ENCODE results near the gene OR6J1.
"Not testable (repeated sequence)": the region's sequence is repeated elsewhere in the genome, so short reads cannot be mapped to it uniquely, and the experiment has no call there.

The OR6J1 gene

DNA sequence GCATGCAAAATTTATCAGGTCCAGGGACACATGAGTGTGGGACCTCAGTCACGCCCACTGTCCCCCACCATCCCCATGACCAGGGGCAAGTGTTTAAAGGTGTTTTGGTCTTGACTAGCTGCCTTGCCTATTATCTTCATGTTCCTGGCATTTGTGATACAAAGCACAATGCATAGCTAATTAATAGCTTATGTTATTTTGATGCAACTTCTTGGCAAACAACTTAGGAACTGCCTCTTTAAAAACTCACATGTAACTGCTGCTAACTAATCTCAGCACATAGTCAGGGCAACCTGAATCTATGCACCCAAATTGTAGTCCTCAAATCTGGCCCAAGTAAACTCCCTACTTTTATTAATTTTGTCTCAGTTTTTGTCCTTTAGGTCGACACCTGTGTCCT lies 7.4 kb upstream of the OR6J1 start:
- DNase-seq (ENCODE audit: low read depth in 1 of 2, low spot score in 1 of 2): no peak

DNA sequence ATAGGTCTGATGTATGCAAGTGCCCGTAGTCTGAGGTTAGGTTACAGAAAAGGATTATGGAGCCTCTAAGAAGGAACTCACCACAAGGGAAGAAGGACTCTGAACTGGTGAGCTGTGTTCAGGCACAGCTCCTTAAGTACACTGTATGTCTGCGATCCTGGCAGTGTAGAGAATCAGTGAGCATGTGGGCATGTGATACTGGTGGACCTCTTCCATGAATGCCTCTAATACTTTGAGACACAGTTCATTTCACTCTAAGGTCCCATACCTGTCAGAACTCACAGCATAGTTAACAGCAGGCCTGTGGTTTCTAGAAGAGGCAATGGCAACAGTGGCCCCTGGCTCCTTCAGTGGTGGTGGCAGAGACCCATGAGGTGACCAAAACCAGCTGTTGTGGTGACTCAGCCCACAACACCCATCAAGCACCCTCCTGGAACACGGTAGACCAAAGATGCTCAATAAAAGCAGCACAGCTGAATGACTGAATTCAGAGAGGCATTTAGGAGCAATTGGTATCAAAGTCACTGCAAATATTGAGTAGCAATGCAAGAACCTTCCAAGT lies 6.9 kb upstream of the OR6J1 start:
- DNase-seq (ENCODE audit: low read depth in 1 of 2, low spot score in 1 of 2): no peak

DNA sequence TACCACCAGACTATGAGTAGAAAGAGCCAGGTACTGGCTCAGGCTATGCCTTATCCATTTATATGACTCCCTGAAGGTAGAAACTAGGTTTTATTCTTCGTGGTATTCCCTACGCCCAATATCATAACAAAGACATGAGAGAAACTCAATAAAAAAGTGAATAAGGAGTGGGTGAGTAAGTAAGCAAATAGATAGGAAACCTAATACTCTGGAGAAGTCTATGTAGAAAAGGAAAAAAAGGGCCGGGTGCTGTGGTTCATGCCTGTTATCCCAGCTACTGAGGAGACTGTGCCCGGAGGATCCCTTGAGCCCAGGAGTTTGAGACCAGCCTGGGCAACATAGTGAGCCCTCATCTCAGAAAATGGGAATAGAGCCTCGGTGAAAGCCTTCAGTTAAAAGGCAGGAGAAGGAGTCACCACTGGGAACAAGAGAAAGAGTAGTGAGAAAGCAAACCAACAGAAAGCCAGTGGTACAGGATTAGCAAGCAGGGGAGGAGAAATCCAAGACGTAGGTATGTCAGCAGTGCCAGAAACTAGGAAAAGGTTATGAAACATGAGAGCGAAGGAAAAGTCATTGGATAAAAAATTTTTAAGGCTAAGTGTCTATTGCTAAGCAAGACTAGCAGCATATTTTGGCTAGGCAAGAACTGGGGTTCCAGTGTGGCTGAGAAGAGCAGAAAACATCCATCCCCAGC lies 6.0 kb upstream of the OR6J1 start:
- DNase-seq (ENCODE audit: low read depth in 1 of 2, low spot score in 1 of 2): no peak

DNA sequence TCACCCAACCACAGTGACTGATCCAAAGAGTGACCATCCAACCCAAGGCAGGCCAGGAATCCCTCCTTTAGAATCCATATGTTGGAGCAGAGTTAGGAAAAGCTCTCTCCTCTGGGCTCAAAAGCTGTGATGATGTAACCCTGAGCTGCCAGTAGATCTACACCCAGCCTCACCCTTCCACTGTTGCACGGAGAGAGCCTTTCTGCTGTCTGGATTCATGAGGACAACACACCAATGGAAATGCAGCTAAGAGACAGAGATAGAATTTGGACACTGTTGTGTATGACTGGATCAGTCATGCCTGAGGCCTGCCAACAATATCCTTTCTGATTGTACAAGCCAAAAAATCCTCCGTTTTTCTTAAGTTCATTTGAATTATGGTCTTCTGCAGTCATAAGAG lies 4.4 kb upstream of the OR6J1 start:
- DNase-seq (ENCODE audit: low read depth in 1 of 2, low spot score in 1 of 2): no peak

DNA sequence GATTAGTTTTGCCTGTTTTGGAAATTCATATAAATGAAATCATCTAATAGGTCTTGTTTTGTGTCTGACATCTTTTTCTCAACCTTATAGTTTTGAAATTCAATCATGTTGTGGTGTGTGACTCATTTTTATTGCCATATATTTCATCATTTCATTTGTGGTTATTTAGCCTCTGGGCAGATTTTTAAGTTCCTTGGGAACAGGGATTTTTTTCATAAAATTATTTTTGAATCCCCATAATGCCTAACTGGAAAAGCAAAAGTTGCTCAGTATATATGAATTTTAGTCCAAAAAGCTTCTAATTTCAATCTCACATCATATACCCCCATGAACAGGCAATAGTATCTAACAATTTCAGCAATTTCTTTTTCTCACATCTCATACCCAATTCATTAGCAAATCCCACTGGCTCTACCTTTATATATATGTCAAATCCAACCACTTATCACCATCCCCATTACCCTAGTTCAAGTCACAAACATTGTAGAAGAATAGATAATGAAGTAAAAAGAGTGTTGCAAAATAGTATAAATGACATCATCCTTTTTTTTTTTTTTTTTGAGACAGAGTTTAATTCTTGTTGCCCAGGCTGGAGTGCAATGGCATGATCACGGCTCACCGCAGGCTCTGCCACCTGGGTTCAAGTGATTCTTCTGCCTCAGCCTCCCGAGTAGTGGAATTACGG lies 2.6 kb upstream of the OR6J1 start:
- no peak for DNase-seq (ENCODE audit: low read depth in 1 of 2, low spot score in 1 of 2)

DNA sequence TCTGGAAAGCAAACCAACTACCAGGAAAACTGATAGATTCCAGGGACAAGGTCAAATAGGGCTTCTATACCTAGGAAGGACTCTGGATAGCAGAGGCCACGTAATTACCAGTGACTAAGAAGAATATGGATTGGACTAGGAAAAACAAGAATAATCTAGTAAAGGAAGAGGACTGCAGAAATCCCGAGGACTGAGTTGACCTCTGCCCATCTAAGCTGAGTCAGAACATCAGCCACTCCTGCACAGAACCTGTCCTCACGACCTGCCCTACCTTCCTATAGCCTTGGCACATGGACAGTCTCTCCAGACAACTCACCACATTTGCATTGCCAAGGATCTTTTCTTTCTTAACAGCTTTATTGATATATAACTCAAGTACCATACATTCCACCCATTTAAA lies 2.3 kb downstream of the OR6J1 start:
- no peak for DNase-seq (ENCODE audit: low read depth in 1 of 2, low spot score in 1 of 2)

DNA sequence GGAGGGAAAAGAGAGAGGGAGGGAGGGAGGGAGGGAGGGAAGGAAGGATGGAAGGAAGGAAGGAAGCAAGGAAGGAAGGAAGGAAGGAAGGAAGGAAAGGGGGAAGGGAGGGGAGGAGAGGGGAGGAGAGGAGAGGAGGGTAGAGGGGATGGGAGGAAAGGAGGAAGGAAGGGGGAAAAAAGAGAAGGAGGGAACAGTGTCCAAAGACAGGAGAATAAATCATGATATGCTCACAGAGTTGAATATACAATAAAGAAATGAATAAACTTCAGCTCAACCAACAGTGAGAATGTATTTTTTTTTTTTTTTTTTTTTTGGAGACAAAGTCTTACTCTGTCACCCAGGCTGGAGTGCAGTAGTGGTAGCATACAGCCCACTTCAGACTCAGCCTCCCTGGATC lies 4.0 kb downstream of the OR6J1 start:
- no peak for DNase-seq (ENCODE audit: low read depth in 1 of 2, low spot score in 1 of 2)

DNA sequence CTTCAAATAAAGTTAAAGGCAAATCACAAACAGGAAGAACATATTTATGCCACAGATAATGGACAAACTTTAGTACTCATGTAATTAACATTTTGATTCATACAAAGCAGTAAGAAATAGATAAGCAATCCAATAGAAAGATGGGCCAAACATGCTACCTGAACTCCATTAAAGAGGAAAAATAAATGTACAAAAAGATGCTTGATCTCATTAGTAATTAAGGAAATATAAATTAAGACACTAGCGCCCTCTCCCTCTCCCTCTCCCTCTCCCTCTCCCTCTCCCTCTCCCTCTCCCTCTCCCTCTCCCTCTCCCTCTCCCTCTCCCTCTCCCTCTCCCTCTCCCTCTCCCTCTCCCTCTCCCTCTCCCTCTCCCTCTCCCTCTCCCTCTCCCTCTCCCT lies 8.2 kb downstream of the OR6J1 start:
- not testable (repeated sequence) for DNase-seq (ENCODE audit: low read depth in 1 of 2, low spot score in 1 of 2)

DNA sequence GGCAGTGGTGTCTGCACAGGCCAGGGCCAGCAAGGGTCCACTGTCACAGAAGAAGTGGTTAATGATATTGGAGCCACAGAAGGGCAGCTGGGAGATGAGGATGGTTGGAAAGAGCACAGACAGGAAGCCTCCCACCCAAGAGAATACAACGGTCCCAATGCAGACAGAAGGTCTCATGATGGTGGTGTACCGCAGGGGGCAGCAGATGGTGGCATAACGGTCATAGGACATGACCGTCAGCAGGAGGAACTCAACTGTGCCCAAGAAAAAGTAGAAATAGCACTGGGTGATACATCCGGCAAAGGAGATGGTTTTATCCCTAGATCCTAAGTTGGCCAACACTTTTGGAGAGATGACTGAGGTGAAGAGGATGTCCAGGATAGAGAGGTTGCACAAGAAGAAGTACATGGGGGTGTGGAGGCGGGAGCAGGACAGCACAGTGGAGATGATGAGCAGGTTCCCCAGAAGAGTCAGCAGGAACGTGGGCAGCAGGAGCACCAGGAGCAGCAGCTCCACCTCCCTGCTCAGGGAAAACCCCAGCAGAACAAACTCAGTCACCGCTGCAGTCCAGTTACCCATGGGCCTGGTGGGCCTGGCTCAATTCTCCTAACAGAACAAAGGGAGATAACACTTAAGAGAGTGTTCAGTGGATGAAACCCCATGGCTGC lies 9.8 kb downstream of the OR6J1 start:
- no peak for DNase-seq (ENCODE audit: low read depth in 1 of 2, low spot score in 1 of 2)

DNA sequence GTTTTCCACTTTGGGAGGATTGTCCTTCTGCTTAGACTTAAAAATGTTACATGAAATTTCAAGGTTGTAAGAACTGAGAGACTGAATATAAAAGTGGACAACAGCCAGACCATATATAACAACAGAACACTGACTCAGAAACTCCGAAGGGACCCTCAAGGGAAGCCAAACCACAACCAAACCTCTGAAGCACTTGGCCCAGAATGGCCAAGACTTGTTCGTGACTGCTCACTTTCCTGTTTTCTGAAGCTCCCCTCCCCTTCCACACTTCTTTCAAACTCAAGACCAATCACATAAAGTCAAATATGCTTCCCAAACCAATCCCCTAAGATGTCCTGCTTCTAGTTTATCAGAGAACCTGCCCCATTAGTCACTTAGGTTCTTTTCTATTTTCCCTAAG lies 13.7 kb downstream of the OR6J1 start:
- DNase-seq (ENCODE audit: low read depth in 1 of 2, low spot score in 1 of 2): no peak

DNA sequence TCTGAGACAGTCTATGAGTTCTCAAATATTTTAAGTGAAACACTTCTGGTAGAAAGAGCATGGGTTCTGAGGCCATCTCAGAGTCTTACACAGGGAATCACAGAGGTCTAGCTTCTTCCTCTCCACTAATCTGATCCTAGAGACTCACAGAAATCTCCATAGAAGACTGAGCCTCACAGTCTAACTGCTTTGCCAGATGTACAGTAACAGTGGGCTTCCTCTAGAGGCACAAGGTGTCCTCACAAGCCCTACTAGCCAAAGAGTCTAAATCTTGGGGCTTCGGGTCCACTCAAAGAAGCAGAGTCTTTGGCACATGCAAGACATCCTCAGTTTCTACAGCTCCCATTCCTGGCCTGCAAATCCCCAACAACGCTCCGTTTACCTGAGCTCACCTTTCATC lies 14.1 kb downstream of the OR6J1 start:
- no peak for DNase-seq (ENCODE audit: low read depth in 1 of 2, low spot score in 1 of 2)

DNA sequence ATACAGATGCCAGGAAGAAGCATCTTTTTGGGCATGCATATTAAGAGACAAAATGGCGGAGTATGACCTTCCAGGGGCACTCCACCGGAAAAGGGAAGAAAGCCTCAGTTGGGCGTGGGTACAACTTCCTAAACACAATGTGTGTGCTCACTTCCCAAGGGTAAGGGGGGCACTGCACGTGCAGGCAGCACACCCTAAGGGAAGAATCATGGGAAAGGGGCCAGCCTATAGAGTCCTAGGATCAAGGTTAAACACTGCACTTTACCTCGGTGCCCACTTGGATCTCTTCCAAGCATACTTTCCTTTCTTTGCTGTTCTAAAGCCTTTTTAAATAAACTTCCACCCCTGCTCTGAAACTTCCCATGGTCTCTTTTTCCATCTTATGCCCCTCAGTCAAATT lies 14.8 kb downstream of the OR6J1 start:
- no peak for DNase-seq (ENCODE audit: low read depth in 1 of 2, low spot score in 1 of 2)

DNA sequence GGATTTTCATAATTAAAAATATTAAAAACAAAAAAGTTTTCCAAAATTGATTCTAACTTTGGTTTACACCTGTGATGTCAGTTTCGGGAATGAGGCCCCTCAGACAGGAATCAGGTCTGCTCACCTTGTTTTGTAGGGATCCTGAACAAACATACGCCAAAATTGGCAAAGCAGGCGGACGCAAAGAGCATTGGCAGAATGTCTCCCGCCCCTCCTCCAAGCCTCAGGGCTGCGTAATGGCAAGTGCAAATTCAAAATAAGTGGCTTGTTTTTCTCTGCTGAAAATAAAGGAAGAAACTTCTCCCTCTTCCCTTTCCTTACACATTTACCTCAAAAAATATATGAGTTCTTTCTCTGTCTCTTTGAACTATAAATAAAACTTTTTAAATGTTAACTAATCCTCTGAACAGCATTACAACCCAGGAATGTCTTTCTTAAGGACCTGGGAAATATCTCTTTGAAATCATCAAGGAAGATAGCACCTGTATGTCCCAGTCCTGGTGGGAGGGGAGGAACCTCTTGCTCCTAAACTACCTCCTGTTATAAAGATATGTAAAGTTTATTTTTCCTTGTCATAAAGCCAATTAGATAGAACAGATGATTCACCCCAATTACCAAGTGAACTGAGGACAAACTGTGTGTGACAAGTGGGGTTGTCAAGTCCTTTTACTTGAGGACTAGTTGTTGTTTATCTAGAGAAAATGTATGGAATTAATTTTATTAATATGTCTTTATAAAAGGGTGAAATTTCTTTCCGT lies 16.5 kb downstream of the OR6J1 start:
- DNase-seq (ENCODE audit: low read depth in 1 of 2, low spot score in 1 of 2): no peak

DNA sequence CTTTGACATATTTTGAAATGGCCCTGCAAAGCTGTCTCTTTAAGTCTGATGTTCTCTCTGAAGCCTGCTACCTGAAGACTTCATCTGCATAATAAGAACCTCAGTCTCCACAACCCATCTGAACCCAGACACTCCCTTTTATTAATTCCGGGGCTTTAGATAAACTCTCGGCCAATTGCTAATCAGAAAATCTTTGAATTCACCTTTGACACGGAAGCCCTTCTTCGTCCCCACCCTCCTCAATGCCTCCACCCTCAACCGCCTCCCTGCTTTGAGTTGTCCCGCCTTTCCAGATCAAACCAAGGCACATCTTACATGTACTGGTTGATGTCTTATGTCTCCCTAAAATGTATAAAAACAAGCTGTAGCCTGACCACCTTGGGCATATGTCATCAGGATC lies 17.6 kb downstream of the OR6J1 start:
- DNase-seq (ENCODE audit: low read depth in 1 of 2, low spot score in 1 of 2): no peak

DNA sequence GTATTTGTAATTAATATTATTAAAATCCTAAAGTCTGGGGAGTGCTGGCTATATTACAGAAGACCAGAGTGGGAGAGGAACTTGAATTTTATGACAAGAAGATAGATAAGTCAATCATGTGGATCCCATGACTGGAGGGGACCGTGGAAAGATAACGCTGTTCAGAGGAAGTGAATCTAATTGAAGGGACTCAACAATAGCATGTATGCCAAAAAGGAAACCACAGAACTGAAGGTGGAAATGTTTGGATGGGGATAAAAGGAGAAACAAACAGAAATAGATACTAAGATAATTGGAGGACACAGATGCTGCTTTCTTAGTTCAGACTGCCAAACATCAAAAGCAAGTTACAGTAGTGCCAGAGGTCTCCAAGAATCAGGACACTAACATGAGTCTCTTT lies 21.1 kb downstream of the OR6J1 start:
- DNase-seq (ENCODE audit: low read depth in 1 of 2, low spot score in 1 of 2): no peak

DNA sequence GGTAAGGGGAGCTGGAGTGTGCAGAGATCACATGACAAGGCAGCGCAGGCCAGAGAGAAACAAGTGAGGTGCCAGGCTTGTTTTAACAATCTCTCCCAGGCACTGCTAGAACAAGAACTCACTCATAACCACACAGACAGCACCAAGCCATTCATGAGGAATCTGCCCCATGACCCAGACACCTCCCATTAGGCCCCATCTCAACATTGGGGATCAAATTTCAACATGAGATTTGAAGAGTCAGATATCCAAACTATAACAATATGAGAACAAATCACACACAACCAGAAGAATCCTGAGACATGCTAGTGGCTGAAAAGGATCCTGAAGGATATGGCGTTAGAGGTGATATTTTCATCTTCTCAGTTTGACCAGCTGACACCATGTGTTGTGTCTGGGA lies 21.9 kb downstream of the OR6J1 start:
- no peak for DNase-seq (ENCODE audit: low read depth in 1 of 2, low spot score in 1 of 2)

DNA sequence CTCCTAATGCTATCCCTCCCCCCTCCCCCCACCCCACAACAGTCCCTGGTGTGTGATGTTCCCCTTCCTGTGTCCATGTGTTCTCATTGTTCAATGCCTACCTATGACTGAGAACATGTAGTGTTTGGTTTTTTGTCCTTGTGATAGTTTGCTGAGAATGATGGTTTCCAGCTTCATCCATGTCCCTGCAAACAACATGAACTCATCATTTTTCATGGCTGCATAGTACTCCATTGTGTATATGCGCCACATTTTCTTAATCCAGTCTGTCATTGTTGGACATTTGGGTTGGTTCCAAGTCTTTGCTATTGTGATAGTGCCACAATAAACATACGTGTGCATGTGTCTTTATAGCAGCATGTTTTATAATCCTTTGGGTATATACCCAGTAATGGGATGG lies 28.4 kb downstream of the OR6J1 start:
- DNase-seq (ENCODE audit: low read depth in 1 of 2, low spot score in 1 of 2): not testable (repeated sequence)

DNA sequence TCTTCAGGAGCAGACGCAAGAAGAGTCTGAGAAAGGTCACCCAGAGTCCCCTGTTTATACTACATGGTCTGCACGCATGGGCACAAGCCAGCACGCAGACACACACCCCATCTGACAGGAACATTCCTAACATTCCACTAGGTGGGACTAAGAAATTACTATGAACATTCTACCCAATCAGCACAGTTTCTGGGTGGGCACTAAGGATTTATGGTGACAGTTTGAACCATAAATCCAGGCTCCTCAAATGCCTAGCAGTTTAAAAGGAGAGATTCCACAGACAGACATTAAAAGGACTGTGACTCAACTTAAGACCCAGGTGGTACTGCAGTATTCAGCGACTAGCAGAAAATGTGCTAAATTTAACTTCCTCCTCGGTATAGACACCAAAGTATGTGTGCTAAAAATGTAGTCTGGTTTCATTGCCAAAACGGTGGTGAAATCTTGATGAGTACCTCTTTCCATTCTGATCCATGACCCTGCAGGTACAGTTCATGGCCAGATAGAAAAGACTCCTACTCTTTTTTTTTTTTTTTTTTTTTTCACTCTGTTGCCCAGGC lies 29.8 kb downstream of the OR6J1 start:
- DNase-seq (ENCODE audit: low read depth in 1 of 2, low spot score in 1 of 2): no peak

DNA sequence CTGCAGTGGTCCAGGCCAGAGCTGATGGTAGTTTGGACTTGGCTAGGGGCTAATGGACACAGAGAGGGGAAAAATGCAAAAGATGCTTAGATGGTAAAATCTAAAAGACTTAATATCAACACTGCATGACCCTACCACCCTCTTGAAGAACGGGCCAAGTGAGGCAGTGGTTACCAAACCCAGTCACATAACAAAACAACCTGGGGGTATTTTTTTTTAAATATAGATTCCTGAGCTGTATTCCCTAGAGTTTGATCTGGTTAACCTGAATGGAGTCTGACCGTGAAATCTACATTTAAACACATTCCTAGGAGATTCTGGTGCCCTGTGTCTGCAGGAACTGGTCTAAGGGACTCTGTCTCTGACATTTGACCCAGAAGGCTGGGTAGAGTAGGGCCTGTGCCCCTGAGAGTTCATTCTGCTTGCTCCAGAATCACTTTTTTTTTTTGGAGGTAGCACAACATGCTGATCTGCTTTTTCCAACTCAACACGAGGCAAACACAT lies 30.4 kb downstream of the OR6J1 start:
- DNase-seq (ENCODE audit: low read depth in 1 of 2, low spot score in 1 of 2): no peak

DNA sequence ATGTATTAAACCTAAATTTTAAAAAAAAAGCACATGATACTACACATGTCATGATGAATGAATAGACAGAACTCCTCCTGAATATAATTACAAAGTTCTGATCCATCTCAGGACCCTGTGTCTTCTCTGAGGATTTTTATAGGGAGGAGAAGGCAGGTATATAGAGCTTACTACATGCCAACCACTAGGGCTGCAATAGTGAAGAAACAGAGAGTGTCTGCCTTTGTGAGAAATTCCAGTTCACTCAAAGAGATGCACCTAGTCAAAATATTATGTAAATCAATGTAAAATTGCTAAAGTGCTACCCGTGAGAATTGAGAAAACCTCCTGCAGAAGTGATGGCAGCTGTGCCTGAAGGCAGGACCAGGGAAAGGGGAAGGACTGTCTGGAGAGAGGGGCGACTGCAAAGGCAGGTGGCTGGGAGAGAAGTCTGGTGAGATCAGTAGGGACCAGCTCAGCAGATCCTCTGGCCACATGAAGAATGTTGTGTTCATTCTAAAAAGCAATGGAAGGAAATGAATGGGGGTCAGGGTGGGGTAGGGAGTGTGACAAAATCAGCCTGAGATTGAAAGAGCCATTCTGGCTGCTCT lies 31.0 kb downstream of the OR6J1 start:
- no peak for DNase-seq (ENCODE audit: low read depth in 1 of 2, low spot score in 1 of 2)

DNA sequence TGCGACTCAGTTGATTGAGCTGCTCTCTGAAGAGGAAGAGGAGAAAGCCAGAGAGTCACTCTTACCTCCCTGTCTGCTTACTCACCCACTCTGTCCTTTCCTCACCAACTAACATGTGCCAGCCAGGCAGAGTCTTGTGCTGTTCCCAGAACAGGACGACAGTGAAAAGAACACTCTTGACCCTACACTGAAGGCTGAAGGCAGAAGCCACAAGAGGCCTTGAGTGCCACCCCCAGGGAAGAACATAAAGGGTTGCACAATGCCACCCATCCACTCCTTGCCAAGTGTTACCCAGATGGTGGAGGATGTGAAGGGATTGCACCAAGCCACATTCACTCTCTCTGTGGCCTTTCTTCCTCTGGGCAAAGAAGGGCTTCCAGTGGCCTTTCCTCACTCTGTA lies 33.2 kb downstream of the OR6J1 start:
- no peak for DNase-seq (ENCODE audit: low read depth in 1 of 2, low spot score in 1 of 2)
